Kidney capillary endothelial cell (primary cell): Measurements from ENCODE around the gene COL2A1.

ENCODE experiments used
- DNase-seq: peaks from one replicate; pipeline ENCODE4 v3.0.0-alpha.2; 2018; ENCODE audit warnings: low spot score

COL2A1 gene

DNA sequence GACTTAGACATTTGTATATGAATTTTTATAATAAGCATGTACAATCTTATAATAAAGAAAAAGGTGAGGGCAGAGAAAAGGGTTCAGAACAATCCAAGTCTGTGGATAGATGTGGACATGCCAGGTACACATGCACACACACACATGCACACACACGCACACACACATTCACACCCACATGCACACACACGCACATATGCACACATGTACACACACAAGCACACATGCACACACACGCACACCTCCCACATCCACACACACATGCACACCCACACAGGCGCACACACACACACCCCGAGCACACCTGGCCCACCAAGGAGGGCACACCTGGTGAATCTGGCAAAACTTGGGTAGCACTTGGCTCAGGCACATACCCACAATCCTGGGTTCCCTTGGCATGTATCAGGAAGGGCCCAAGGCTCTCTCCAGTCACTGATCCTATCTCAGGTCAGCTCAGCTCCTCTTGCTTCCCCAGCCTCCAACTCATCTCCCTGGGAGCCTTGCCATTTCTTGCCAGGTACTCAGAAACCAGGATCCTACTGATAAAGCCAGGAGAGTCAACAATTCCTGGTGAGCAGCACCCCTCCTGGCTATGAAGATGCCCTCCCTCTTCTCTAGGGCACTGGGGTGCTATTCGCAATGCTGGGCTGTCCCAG is 59.5 kb downstream of the COL2A1 start:
- DNase-seq, result no peak

- DNase-seq, result no peak
These were observed 60.5 kb downstream of the COL2A1 start for GRCh38 chr12:47943623-47944340.

DNA sequence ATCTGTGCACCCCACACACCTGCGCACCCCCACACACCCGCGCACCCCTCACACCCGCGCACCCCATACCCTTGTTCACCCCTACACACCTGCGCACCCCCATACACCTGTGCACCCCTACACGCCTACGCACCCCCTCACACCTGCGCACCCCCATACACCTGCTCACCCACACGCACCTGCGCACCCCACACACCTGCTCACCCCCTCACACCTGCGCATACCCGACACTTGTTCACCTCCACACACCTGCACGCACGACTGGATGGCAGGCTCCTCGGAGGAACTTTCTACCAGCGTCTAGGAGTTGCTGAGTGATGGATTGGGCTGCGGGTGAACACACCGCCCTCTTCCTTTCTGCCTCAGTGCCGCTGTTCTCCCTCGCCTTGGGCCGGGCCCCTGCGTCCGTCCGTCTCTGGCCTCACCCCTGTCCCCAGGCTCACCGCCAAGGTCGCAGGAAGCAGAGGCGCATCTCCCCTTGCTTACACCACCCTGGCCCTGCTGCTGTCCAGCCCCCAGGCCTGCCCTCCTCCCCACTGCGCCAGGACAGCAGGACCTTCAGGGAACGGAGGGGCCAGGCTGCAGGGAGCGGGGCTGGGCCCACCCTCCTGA is 61.6 kb downstream of the COL2A1 start:
- no peak for DNase-seq

DNA sequence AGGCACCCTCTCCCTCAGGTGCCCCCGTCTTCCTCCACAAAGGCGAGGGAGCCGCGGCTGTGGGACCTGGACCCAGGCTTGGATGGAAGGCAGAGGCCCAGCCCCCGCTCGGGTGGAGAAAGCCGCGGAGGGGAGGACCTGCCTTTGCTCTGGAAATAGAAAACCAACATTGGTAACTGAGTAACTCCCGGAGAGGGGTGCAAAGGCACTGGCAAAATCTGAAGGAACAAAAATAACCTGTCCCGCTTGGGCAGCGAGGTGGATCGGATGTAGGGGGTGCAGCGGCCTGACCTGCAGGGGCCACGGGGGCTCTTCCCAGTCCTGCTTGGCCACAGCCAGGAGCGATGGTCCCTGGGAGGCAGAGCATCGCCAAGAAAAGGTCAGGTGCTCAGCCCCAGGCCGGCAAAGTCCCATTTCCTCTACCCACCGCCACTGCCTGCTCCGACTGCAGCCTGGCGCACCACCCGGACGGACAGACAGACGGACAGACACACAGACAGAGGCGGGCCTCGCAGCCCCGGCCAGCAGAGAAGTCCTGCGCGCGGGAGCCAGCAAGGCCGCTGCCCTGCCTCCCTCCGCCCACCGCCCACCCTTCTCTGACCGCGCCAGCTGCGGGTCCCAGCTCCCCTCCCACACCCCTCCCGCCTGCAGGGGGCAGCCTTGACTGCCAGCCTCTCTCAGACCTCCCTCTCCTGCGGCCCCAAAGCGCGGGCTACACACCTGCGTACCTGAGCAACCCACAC is 62.2 kb downstream of the COL2A1 start:
- DNase-seq, result no peak

DNA sequence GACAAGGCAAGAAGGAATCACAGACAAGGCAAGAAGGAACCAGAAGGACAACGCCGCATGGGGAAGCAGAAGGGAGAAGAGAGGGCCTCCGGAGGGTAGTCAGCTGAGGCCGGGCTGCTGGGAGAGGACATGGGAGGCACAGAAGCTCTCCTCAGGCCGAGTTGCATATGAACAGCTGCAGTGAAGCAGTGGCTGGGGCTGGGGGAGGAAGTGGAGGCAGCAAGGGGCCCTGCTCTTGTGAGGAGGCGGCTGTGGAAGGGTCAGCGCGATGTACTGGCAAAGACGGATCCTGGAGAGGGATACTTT is 62.8 kb downstream of the COL2A1 start:
- DNase-seq, result no peak

GRCh38 chr12:47940773-47941474 is 63.4 kb downstream of the COL2A1 start:
- DNase-seq, result no peak

DNA sequence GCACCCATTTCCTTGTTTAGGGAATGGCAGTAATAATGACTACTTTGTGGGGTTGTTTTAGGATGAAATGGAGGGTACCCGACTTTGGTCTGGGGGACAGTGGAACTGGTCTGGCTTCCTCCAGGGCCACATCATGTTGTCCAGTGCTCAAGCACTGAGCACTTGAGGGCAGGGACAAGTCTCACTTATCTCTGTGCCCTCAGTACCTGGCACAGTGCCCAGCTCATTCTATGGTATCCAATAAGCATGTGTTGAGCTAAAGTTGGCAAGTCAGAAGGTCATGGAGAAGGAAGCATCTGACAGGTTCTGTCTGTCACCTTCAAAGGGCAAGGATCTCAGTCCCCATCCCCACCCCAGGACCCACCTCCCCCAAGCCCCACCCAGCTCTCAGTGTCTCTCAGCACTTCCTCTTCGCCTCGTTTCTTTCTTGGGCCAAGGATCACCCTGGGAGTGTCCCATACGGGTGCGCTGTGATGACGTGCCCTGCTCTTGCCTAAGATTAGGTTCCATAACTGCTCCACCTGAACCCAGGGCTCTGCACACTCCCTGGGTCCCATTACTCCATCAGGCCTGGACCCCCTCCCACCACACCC is 65.2 kb downstream of the COL2A1 start:
- no peak for DNase-seq

DNA sequence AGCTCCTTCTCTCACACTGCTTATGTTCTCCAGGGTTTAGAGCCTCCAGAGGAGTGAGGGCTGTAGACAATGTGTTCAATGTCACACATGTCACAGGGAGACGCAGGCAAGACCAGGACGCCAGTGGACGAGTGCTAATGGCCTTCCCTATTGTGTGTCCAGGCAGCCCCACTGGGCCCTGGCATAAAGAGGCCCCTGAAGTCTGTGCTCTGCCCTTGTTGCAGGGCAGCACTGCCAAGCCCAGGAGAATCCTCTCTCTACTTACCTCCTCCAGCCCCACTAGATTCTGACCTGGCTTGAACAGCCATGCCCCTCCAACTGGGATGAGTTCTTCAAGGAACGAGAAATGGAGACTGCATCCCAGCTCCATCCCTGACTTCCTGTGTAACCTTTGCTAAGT is 65.7 kb downstream of the COL2A1 start:
- DNase-seq, result no peak

GRCh38 chr12:47938093-47938492 is 66.2 kb downstream of the COL2A1 start:
- no peak for DNase-seq

GRCh38 chr12:47935184-47935583 is 69.1 kb downstream of the COL2A1 start:
- DNase-seq, result no peak

DNA sequence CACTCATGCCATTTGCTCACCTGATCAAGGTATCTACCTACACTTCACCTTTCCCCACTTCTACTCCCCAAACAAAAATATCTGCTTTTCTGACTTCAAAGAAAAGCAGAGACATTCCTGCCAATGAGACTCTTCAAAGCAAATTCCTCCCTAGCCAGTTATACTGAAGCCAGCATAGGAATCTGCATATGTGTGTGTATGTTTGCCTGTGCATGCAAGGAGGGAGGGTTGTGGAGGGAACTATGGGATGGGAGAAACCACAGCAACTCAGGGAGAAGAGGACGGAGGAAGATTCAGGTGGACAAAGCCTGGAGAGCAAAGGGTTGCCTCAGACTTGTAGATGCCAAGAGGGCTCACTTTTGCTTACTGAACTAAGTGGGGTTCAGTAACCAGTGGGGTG is 73.1 kb downstream of the COL2A1 start:
- DNase-seq, result no peak

DNA sequence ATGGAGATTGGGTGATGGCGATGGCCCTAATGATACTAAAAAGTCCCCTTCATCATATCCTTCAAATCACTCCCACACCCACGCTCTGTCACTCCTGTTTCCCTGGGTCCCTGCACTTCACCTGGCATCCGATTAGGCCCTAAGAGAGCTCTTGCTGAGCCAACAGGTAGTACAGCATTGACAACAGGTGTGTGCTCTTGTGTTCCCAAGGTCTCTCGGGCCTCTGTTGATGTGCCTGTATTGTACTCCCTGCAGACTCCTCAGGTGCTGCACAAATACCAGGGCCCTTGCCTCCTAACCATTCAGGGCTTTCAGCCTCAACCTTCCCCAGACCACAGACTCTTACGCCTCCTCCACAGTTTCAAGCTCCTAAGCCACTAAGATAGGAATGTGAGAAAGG is 73.6 kb downstream of the COL2A1 start:
- no peak for DNase-seq

- DNase-seq, result no peak
These were observed 76.9 kb downstream of the COL2A1 start for GRCh38 chr12:47927346-47927745.
